GM18909 (cell line): ENCODE results near the gene CIAO3.

Source experiments
- ATAC-seq: cut with Tn5 transposase; IDR thresholded peaks from one replicate; pipeline ENCODE4 v1.9.1; 2021; ENCODE audit warnings: mild to moderate bottlenecking; ENCODE audit not compliant: unreplicated experiment, poor library complexity

Gene CIAO3

DNA sequence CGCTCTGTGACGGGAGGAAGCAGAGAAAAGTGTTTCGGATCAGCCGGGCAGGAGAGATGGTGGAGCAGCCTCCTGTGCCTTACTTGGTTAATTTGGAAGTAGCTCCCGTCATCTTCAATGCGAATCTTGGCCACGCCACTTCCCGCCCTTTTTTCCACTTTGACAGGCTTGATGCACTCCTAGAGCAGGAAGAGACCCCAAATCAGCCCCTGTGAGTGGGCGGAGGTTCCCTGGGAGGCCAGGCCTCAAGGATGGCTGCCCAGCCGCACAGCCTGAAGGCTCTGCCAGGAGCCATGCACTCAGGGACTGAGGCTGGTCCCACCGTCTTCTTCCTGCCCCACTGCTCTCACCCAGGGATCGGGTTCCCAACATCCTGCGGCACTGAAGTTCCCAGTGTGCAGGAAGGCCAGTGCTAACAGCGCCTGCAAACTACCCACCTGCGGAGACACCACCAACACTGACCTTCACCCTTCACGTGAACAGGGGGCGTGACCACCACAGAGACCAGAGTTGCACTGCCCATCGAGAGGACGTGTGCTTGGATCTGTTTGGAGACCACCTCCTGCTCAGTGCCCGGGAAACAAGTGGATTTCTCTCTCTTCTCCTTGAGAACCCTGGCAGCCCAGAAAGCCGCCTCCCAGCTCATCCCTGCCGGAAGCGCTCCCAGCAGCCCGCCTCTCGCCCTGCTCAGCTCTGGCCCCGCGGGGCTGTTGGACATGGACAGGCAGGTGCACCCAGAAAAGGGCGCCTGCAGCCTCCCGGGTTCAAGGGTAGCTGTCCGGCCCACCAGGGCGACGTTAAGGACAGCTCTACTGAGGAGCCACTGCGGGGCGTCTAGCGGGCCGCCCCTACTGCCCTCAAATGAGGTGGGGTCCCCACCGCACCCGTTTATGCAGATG, 988 bp downstream of the CIAO3 start:
- no peak for ATAC-seq

DNA sequence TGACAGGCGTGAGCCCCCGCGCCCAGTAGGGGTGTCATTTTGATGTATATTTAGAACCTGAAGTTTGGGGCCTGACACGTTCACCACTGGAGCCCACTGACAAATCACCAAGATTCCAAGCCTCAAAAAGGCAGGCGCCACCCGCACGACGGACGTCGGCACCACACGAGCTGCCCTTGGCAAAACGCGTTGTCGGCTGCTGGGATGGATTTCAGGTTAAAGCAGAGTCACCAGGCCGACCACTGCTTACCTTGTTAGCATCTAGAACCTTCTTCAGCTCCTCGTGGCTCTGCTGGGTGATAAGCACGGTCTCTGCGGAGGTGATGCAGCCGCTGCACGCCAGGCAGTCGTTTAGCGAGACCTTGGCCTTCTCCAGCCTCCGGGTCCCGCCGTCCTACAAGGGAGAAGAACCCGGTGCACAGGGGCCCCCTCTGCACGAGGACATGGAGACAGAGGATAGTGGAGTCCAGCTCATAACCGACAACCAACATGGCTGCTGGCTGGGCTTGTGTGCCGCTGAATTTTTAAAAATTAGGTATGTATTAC, 3.8 kb downstream of the CIAO3 start:
- no peak for ATAC-seq

DNA sequence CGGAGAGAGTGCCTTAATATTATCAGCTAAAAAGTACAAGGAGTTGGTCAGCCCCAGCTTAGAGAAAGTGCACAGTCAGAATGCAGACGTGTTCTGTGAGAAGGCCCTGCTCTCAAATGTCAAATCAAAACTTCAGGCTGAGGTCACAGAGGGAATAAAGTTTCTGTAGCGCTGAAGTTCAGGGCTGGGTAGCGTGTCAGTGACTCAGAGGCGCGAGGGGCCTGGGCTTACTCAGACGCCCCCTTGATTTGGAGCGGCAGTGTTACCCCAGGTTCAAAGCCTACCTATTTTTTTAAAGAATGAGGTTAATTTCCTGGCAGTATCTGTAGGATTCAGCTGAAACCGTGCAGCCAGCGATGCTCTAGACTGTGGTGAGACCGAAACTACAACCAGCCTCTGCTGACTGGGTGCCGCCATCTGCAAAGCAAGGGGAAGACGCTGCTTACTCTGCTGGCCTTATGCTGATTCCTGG, 4.8 kb downstream of the CIAO3 start:
- ATAC-seq: no peak

DNA sequence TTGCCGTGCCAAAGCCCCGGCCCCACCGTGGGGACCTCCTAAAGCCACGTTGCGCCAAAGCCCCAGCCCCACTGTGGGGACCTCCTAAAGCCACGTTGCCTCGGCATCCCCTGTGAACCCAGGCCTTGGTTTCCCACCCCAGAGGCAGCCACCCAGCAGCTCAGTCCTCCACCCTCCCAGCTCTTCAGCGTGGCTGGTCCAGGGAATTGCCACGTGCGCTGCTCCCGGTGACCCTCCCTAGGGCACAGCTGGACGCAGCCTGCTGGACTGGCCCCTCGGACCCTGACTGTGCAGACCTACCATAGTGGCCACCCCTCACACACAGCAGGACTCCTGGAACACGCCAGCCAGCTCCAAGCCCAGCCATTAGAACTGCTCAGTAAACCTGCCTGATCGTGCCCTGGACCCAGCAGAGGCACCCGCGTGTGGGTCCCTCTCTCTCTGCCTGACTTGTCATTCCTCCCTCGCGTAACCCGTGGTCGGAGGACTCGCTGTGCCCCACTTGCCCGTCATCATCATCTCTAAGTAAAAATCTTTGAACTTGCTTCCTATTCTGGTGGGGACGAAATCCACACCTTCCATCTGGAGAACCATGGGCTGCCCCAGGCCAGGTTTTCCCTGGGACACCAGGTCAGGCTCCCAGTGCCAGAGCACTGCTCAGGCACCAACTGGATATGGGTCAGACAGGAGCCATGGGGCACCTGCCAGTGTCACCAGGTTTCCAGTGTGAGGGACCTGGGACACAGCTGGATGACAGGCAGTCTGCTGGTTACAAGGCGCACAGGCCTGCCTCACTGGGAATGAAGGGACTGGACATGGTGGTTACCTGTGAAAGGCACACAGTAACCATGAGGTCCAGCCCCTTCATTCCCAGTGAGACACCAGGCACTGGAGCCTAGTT, 5.6 kb downstream of the CIAO3 start:
- ATAC-seq: no peak

DNA sequence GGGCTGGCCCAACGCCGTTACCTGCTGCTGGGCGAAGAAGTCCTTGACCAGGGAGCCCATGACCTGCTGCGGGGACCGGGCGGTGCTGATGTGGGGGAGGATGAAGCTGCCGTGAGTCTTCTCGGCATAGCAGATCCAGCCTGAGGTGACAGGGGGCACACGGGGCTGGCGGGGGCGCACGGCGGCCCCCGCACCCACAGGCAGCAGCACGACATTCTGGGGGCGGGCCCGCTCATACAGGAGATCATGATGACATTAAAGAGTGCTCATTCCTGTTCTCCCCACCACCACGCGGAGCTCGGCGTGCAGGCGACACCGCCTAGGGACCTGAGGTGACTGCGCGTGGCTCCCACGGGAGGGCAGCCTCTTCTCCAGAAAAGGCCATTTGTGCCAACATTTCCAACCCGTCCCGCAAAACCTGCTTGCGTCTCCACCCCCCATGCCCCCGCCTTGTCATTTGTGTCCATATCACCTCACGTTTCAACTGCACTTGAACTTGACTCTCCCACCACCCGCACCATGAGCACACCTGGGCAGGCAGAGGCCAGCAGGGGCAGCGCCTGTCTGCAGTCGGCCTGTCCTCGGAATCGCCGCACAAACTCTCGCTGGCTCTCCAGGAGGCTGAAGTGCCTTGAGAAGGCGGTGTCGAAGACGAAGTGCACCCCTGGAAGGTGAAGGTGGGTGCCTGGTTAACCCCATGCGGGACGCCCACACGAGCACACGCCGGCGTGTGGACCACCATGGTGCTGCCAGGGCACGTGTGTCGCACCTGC, 6.4 kb downstream of the CIAO3 start:
- no peak for ATAC-seq

DNA sequence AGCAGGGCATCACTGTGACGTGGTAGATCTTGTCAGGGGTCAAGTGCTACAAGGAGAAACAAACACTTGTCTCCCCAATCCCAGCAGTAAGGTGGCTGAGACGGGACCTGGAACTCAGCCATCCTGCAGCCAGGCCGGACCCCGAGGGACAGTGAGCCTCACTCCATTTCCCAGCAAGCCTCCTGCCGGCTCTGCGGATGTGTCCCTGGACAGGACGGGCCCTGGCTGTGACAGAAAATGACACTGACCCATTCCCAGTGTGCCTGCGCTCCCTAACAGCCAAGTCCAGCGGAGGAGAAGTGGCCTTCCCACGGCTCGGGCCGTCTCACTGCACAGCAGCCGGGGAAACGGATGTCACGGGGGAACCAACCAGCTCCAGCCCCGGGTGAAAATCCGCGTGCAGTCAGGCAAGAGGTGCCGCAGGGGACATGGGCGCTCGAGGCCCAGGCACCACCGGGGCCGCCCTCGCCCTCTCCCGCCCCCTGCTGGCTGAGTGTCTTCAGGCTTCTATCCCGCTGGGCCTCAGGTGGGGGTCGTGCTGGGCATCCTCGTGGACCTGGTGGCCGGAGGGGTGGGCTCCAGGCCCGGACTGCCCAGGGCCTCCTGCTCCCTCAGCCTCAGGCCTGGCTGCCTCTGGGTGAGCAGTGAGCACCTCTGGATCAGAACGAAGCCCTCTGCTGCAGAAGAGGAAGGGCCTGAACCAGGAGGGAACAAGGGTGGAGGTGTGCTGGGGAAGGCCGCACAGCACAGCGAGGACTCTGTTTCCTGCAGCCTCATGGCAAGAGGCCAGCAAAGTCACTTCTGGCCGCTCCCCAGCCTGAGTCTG, 7.2 kb downstream of the CIAO3 start:
- no peak for ATAC-seq

DNA sequence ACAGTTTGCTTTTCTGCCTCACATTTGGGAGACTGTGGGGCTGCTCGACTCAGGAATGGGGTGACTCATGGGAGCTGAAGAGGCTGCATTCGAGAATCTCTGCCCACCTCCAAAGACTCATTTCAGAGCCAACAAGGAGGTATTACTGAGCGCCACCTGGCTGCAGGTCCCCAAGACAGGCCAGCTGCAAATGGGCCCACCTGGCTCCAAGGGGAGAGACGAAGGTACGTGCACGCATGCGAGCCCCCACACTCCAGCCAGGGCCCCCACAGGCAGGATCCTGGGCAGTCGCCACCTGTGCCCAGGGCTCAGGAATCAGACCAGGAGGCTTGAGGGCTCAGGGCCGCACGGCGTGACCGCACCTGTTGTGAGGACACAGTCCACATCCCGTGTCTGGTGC, 7.9 kb downstream of the CIAO3 start:
- ATAC-seq: no peak

DNA sequence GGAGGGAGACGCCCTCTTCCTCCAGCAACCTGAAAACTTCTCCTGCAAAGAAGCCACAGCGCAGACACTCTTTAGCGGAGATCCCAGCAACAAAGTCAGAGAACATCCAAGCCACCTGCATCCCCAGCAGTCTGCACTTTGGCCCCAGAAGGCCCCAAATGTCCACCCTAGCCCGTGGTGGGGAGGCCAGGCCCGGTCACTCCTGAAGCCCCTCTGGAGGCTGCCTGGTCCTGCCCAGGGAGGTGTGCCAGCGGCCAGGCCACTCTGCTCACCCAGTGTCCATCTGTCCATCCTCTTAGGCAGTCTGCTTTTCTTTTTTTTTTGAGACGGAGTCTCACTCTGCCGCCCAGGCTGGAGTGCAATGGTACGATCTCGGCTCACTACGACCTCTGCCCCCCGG, 8.5 kb downstream of the CIAO3 start:
- no peak for ATAC-seq

DNA sequence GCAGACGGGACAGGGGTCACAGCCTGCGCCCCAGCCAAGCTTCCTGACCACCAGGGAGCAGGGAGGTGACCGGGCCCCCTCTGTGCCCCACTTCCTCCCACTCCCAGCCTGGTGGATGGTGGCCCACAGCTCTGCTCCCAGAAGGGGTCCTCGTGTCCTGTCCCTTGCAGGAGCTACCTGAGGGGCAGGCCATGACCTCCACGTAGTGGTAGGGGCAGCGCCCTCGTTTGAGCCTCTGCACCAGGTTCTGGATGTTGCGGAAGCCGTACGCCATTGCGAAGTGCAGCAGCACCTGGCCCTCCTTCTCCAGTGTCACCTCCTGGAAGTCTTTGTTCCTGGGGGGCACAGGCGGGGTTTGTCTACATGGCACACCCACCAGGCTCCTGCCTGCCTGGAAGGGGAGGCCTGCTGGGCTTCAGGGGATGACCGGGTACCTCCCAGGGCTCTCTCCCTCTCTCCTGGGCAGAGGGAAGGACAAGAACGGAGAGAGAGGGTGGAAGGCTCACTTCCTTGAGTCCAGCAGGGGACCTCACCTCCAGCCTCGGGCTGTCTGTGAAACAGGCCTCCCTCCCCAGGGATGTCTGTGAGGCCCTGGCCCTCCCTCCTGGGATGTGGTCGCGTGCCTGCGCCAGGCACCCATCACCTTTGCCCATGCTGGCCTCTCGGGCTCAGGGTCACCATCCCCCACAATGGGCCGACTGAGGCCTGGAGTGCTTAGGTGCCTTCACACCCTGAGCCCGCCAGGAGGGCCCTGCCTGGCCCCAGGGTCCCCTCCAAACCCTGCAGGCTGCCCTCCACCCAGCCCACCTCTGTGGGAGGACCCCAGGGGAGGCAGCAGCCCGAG, 9.9 kb downstream of the CIAO3 start:
- no peak for ATAC-seq

DNA sequence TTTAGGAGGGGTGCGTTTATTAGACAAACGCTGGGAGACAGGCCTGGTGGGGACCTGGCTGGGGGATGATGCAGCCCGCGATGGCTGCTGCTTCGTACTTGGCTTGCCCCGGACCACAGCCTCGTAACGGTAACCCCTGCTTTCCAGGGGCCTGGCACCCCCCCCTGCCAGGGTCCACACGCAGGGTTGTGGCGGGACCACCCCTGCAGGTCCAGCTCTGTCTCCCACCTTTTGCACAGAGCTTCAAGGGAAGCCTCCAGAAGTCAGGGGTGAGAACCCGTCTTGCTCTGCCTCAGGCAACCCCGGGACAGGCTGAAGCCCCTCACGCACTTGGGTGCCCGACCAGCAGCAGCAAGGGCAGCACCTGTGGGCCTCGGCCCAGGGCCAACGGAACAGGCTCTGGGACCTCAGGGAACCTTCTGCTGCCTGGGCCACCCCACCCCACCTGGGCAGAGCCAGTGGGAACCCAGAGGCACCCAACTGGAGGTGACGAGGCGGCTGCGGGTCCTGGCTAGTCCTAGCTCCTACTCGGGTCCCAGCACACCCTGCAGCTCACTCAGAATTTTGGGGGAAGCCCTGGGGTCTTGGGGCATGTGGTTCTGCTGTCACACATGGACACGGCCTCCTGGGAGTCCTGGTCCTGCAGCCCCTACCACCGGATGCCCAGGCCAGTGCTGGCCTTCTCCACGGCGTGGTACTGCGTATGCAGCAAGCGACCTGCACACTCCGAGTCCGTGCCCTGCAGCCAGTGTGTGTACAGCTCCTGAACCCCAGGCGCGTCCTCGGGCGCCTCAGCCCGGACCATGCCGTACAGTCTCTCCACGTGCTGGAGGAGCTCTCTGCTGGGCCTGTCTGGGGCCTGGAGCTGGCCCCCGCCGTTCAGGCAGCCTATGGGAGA, 10.8 kb downstream of the CIAO3 start:
- no peak for ATAC-seq

DNA sequence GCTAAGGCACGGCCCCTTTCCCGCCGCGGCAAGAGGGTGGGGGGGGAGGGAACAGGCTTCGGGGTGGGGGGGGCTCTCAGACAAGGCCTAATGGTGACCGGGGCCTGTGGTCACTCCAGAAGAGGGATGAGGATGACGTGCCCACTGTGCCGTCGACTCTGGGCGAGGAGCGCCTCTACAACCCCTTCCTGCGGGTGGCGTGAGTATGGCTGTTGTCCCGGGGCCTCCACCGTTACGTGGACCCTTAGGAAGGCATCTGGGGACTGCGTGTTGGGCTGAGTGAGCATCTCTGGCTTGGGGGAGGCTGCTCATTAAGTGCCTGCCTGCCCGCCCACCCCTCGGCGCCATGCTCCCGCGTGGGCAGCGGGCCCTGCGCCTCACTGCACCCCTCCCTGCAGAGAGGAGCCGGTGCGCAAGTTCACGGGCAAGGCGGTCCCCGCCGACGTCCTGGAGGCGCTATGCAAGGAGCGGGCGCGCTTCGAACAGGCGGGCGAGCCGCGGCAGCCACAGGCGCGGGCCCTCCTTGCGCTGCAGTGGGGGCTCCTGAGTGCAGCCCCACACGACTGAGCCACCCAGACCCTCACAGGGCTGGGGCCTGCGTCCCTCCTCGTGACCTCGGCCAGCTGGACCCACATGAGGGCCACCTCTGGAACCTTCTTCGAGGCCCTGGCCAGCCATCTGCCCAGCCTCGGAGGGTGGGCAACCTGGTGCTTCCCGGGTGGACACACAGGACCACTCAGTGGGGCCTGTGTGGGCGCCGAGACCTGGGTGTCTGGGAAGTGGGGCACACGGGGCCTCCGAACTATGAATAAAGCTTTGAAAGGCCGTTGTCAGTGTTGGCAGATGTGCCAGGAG, 11.7 kb downstream of the CIAO3 start:
- ATAC-seq: no peak

DNA sequence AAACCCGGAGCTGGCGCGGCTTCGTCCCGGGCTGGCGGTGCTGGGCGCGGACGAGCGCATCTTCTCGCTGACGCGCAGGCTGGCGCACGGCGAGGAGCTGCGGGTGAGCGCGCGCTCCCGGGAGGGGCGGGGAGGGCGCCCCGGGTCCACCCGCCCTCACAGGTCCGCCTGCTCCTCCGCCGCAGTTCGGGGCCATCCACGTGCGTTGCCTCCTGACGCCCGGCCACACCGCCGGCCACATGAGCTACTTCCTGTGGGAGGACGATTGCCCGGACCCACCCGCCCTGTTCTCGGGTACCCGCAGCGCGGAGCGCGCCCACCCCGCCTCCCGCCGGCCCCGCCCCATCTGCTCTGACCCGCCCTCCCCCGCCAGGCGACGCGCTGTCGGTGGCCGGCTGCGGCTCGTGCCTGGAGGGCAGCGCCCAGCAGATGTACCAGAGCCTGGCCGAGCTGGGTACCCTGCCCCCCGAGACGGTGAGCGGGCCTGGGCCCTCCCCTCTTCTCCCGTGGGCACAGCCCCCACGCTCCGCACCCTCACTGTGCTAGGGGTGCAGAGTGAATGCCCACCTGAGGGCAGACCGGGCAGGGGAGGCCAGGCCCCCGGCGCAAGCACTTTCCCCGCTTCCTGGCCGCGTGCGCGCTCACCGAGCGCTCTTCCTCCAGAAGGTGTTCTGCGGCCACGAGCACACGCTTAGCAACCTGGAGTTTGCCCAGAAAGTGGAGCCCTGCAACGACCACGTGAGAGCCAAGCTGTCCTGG, 12.5 kb downstream of the CIAO3 start:
- no peak for ATAC-seq

DNA sequence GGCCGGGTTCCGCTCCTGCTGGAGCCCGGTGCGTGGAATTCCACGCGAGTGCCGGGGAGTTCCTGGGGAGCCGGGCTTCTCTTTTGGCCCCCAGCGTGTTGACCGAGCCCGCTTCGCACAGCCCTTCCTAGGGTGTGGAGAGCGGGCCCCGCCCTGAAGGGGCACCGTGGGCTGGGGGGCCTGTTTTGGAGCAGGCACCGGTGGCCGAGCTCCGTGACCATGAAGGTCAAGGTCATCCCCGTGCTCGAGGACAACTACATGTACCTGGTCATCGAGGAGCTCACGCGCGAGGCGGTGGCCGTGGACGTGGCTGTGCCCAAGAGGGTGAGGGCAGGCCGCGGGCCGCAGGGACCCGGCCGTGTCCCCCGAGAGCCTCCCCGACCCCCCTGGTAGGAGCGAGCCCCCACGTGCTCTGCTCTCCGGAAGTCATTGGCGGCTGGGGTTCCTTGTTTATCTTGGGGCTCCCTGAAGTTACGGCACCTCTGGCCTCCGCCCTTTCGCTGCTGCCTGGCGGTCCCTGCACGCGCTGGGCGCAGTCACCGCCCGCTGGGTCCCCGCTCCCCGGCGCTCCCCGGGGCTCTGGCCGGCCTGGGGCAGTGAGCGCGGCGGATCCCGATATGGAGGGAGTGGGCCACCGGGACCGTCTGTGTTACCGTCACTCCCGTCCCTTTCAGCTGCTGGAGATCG, 13.4 kb downstream of the CIAO3 start:
- ATAC-seq: no peak

DNA sequence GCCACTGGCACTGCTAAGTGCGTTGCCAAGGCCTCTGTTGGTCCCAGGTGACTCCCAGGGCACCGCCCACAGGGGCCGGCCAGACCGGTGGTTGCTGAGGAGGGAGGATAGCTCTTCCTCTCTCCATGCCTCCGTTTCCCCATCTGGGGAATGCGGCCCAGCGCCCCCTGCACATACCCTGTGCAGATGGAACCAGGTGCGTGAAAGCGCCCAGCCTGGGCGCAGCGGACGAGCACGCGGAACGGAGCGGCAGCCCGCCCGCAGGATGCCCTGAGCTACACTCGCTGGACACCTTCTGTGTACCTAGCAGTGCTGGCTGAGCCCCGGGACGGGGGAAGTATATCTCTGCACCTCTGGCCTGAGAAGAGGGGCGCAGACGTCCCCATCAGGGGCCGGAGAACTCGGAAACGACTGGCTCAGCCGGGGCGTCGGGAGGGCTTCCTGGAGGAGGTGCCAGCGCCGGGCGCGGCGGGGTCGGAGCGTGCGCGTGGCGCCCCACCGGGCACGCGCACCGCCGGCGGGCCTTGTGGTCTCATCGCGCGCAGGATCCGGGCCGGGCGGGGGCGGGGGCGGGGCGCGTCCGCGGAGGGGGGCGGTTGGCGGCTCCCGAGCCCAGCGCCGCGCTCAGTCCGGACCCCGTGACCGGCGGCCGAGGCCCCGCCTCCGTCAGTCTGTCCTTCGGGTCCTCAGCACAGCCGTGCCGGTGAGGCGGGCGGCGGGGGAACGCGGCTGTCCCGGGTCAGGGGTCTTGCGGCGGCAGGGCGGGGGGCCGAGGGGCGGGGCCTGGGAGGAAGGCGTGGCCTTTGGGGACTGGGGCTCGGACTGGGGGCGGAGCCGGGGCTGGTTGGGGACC, 14.1 kb downstream of the CIAO3 start, which contains the start of the genes CCDC78 and HAGHL:
Gene CCDC78 (minus strand): TSS at position 6 of the 853 bp plus-strand sequence. CDS start 76 bp downstream, outside the sequence.
Gene HAGHL (plus strand): TSS at position 669 of the 853 bp plus-strand sequence. CDS start 404 bp downstream, outside the sequence.
- ATAC-seq: no peak
